Astrocyte (in vitro differentiated cells and primary cell): ENCODE results near the gene ARL2BP.

Experiments used
- EZH2 ChIP-seq: IDR thresholded peaks from 2 replicates; pipeline ENCODE4 v1.6.1; 2012; ENCODE audit warnings: mild to moderate bottlenecking, low read length, inconsistent platforms; ENCODE audit not compliant: insufficient read depth
- TF ChIP-seq, protein P1 (sequence below): IDR thresholded peaks from 2 replicates; pipeline ENCODE4 v1.5.1; 2011; ENCODE audit warnings: low read depth, mild to moderate bottlenecking, inconsistent platforms, low read length, moderate library complexity; ENCODE audit not compliant: insufficient read depth

DNA sequence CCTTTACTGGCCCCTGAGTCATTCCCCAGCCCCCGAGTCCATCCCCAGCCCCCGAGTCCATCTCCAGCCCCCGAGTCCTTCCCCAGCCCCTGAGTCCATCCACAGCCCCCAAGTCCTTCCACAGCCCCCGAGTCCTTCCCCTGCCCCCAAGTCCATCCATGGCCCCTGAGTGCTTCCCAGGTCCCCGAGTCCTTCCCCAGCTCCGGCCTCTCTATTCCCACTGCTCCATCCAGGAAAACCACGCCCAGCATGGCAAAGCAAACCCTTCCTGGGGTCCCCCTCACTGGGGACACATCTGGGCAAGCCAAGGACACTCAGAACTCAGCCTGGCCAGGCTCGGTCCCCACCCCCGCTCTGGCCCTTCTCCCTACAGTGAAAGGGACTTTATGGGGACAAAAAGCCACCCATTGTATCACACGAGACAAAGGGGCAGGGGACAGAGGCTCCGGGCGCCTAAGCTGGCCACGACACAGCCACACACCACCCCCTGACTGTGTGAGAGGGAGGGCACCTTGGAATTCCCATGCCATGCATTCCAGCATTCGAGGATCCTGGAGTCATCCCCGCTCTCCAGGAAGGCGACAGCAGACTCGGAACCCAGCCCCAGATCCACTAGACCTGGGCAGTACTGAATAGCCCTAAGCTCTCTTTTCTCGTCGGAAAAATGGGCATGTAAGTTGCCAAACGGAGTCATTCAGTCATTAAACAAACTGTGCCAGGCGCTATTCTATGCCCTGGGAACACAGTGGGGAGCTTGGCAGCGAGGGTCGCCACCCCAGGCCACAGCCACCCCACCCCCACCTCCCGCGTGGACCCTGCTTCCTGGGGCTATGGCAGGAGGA, 25.4 kb downstream of the ARL2BP start:
- TF ChIP-seq, protein P1, sequence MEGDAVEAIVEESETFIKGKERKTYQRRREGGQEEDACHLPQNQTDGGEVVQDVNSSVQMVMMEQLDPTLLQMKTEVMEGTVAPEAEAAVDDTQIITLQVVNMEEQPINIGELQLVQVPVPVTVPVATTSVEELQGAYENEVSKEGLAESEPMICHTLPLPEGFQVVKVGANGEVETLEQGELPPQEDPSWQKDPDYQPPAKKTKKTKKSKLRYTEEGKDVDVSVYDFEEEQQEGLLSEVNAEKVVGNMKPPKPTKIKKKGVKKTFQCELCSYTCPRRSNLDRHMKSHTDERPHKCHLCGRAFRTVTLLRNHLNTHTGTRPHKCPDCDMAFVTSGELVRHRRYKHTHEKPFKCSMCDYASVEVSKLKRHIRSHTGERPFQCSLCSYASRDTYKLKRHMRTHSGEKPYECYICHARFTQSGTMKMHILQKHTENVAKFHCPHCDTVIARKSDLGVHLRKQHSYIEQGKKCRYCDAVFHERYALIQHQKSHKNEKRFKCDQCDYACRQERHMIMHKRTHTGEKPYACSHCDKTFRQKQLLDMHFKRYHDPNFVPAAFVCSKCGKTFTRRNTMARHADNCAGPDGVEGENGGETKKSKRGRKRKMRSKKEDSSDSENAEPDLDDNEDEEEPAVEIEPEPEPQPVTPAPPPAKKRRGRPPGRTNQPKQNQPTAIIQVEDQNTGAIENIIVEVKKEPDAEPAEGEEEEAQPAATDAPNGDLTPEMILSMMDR = no peak
- TF ChIP-seq EZH2 = no peak
